Peyer's patch (tissue), 4 donors: ENCODE data around the gene FIZ1. TPM values are rescaled to one million over a fixed set of nuclear protein-coding genes. Genes with fewer than 3 reads are reported as not detected.

Source experiments
- DNase-seq, 3 donors: peaks; one replicate each; pipeline ENCODE4 v3.0.0-alpha.2; 2017 to 2019
- H3K27ac ChIP-seq, 4 donors: fragments of 200-600 bp; sonication (generic); one replicate each; pipeline ENCODE4 v1.5.1; 2016 to 2019
- H3K27me3 ChIP-seq, 2 donors: fragments of 200-600 bp; sonication (generic); one replicate each; pipeline ENCODE4 v1.5.1; 2019
- H3K36me3 ChIP-seq, 3 donors: fragments of 200-600 bp; sonication (generic); one replicate each; pipeline ENCODE4 v1.5.1; 2016 to 2019
- H3K4me1 ChIP-seq, 4 donors: fragments of 200-600 bp; sonication (generic); one replicate each; pipeline ENCODE4 v1.5.1; 2016 to 2019
- H3K4me3 ChIP-seq, 4 donors: fragments of 200-600 bp; sonication (generic); 1 replicate in 3 of 4; 2 replicates in 1 of 4; pipeline ENCODE4 v1.5.1; 2016 to 2019; ENCODE audit warnings: mild to moderate bottlenecking in 1 of 4
- H3K9me3 ChIP-seq, 4 donors: fragments of 200-600 bp; sonication (generic); one replicate each; pipeline ENCODE4 v1.5.1; 2016 to 2019; ENCODE audit warnings: mild to moderate bottlenecking in 1 of 4
- CTCF ChIP-seq, 6 experiments: fragments of 450-650 bp in 4 of 6; fragments of 200-600 bp in 2 of 6; sonication (generic) in 1 of 6; IDR thresholded peaks; one replicate each; pipeline ENCODE4 v1.5.1; 2017 to 2019; ENCODE audit warnings: antibody characterized with exemption in 6 of 6, mild to moderate bottlenecking in 3 of 6, moderate library complexity in 1 of 6
- POLR2A ChIP-seq, 2 donors: fragments of 450-650 bp; IDR thresholded peaks; one replicate each; pipeline ENCODE4 v1.5.1; 2017; ENCODE audit warnings: antibody characterized with exemption in 2 of 2, mild to moderate bottlenecking in 2 of 2, moderate library complexity in 2 of 2
- total RNA-seq, 4 donors: library from RNA; depleted of rRNA; stranded (reverse); fragments of >200 nt; gene quantifications; one replicate each; pipeline ENCODE4 v1.1.0, GENCODE V29; 2016

The FIZ1 gene
- total RNA-seq, 4 donors from 2014 or later, result 6.0 to 14.9 (median 12.0) TPM

GRCh38 chr19:55581823-55582223 lies 17.5 kb downstream of the FIZ1 start:
- DNase-seq, result no peak
- Histone ChIP-seq H3K4me1 (peaks cover 0 to 39% (median 12%) of the 10 kb centered on the region in 4 donors), H3K36me3 (peaks cover 0 to 21% (median 0%) of the 10 kb centered on the region in 3 donors), H3K27me3 (no peaks in the 10 kb centered on the region), H3K27ac (no peak overlapping the region), H3K4me3 (no peak overlapping the region), H3K9me3 (no peaks in the 10 kb centered on the region)
- TF ChIP-seq POLR2A (IDR thresholded peaks at IDR 0.05) (no peak), CTCF (IDR thresholded peaks at IDR 0.05) (no peak)

- Histone ChIP-seq H3K9me3 (no peaks in the 10 kb centered on the region), H3K4me1 (peaks cover 0 to 34% (median 8%) of the 10 kb centered on the region in 4 donors), H3K27me3 (no peaks in the 10 kb centered on the region), H3K27ac (peak overlapping the region; percentile 81 to 89 (median 84)), H3K36me3 (peaks cover 0 to 21% (median 0%) of the 10 kb centered on the region in 3 donors), H3K4me3 (peak overlapping the region; percentile 71 to 99 (median 76))
- no peak for DNase-seq
- no peak for TF ChIP-seq CTCF (IDR thresholded peaks at IDR 0.05)
These were observed 18.0 kb downstream of the FIZ1 start for GRCh38 chr19:55581145-55581822.

GRCh38 chr19:55580628-55581144 lies 18.6 kb downstream of the FIZ1 start, which contains the start of gene ZNF579:
Gene ZNF579 (minus strand): TSS chr19:55580848. CDS start chr19:55579639, 1,209 bp downstream.
- H3K9me3 ChIP-seq, result no peaks in the 10 kb centered on the region
- H3K36me3 ChIP-seq, result peaks cover 0 to 21% (median 0%) of the 10 kb centered on the region in 3 donors
- H3K4me1 ChIP-seq, result peaks cover 0 to 28% (median 3%) of the 10 kb centered on the region in 4 donors
- H3K27ac ChIP-seq, result peak within 1 kb of the TSS; percentile 81 to 89 (median 84)
- H3K4me3 ChIP-seq, result peak within 1 kb of the TSS; percentile 71 to 99 (median 76)
- TF ChIP-seq CTCF (IDR thresholded peaks at IDR 0.05), result no peak
- no peak for TF ChIP-seq POLR2A (IDR thresholded peaks at IDR 0.05)
- peak; percentile 69 to 88 (median 82) for DNase-seq
- no peaks in the 10 kb centered on the region for H3K27me3 ChIP-seq

GRCh38 chr19:55579766-55580621 lies 19.3 kb downstream of the FIZ1 start:
- Histone ChIP-seq H3K9me3 (no peaks in the 10 kb centered on the region), H3K27ac (peak overlapping the region; percentile 81 to 89 (median 84)), H3K4me1 (peaks cover 0 to 25% (median 3%) of the 10 kb centered on the region in 4 donors), H3K27me3 (no peaks in the 10 kb centered on the region), H3K4me3 (peak overlapping the region; percentile 71 to 99 (median 76)), H3K36me3 (peaks cover 0 to 21% (median 0%) of the 10 kb centered on the region in 3 donors)
- DNase-seq, result no peak
- TF ChIP-seq POLR2A (IDR thresholded peaks at IDR 0.05), result no peak

GRCh38 chr19:55578761-55579747 lies 20.3 kb downstream of the FIZ1 start:
- TF ChIP-seq CTCF (IDR thresholded peaks at IDR 0.05) (no peak), POLR2A (IDR thresholded peaks at IDR 0.05) (no peak)
- Histone ChIP-seq H3K4me1 (peaks cover 0 to 25% (median 3%) of the 10 kb centered on the region in 4 donors), H3K27ac (no peak overlapping the region), H3K36me3 (peaks cover 0 to 21% (median 0%) of the 10 kb centered on the region in 3 donors), H3K27me3 (no peaks in the 10 kb centered on the region), H3K9me3 (no peaks in the 10 kb centered on the region), H3K4me3 (peak overlapping the region in 1 of 4 donors; percentile 99)
- DNase-seq, result no peak
